Neural crest cell (in vitro differentiated cells): Measurements from ENCODE around the gene SVBP. TPM values are rescaled to one million over a fixed set of nuclear protein-coding genes. Genes with fewer than 3 reads are reported as not detected.

Source experiments
- DNase-seq: peaks from one replicate; pipeline ENCODE4 v3.0.0; 2021; ENCODE audit warnings: low read depth, mixed read lengths, low spot score
- H3K27ac Mint-ChIP-seq: one replicate; pipeline ENCODE4 v1.8.0; 2021; ENCODE audit warnings: mild to moderate bottlenecking, mixed read lengths; ENCODE audit not compliant: unreplicated experiment
- H3K27me3 Mint-ChIP-seq: 2 replicates; pipeline ENCODE4 v1.8.0; 2021; ENCODE audit warnings: low read depth, mild to moderate bottlenecking, mixed read lengths
- H3K36me3 Mint-ChIP-seq: 2 replicates; pipeline ENCODE4 v1.8.0; 2021; ENCODE audit warnings: low read depth, mild to moderate bottlenecking, mixed read lengths
- H3K4me1 Mint-ChIP-seq: 2 replicates; pipeline ENCODE4 v1.8.0; 2021; ENCODE audit warnings: mixed read lengths
- H3K4me3 Mint-ChIP-seq: one replicate; pipeline ENCODE4 v1.8.0; 2021; ENCODE audit warnings: mild to moderate bottlenecking, mixed read lengths
- H3K9me3 Mint-ChIP-seq: 2 replicates; pipeline ENCODE4 v1.8.0; 2021; ENCODE audit warnings: mixed read lengths
- total RNA-seq: library from RNA; stranded (reverse); gene quantifications from 2 replicates; pipeline ENCODE4 v1.2.1, GENCODE V29; 2021
- TF ChIP-seq, protein P1 (sequence below): fragments of 200-600 bp; sonication (generic); conservative IDR thresholded peaks from 2 replicates; pipeline ENCODE4 v1.5.0; 2021; ENCODE audit warnings: antibody characterized with exemption, mild to moderate bottlenecking

The SVBP gene
- total RNA-seq, 1 donor from 2014 or later: 46.5 TPM

DNA sequence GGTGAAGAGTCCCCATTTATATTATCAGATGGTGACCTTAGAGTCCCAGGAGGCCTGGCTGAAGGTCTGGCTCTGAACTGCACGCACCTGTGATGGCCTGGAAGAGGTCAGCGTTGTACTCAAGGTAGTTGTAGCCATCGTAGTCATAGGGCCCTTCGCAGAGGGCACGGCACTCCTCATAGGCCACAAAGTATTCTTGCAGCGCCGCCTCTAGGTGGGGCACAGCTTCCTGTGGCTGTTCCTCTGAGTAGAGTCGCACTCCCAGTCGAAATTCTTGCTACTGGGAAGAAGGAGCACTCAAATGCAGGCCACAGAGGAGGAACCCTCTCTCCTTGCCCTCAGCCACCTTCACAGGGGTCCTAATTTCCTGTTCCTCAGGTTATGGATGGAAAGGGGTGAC, 58.1 kb downstream of the SVBP start:
- DNase-seq: no peak
- no peaks in the 10 kb centered on the region for H3K27me3 Mint-ChIP-seq
- H3K4me1 Mint-ChIP-seq: peaks cover 8% of the 10 kb centered on the region
- no peaks in the 10 kb centered on the region for H3K9me3 Mint-ChIP-seq
- H3K36me3 Mint-ChIP-seq: peaks cover 18% of the 10 kb centered on the region
- TF ChIP-seq, protein P1, sequence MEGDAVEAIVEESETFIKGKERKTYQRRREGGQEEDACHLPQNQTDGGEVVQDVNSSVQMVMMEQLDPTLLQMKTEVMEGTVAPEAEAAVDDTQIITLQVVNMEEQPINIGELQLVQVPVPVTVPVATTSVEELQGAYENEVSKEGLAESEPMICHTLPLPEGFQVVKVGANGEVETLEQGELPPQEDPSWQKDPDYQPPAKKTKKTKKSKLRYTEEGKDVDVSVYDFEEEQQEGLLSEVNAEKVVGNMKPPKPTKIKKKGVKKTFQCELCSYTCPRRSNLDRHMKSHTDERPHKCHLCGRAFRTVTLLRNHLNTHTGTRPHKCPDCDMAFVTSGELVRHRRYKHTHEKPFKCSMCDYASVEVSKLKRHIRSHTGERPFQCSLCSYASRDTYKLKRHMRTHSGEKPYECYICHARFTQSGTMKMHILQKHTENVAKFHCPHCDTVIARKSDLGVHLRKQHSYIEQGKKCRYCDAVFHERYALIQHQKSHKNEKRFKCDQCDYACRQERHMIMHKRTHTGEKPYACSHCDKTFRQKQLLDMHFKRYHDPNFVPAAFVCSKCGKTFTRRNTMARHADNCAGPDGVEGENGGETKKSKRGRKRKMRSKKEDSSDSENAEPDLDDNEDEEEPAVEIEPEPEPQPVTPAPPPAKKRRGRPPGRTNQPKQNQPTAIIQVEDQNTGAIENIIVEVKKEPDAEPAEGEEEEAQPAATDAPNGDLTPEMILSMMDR: no peak
- no peak overlapping the region for H3K27ac Mint-ChIP-seq
- H3K4me3 Mint-ChIP-seq: no peak overlapping the region

DNA sequence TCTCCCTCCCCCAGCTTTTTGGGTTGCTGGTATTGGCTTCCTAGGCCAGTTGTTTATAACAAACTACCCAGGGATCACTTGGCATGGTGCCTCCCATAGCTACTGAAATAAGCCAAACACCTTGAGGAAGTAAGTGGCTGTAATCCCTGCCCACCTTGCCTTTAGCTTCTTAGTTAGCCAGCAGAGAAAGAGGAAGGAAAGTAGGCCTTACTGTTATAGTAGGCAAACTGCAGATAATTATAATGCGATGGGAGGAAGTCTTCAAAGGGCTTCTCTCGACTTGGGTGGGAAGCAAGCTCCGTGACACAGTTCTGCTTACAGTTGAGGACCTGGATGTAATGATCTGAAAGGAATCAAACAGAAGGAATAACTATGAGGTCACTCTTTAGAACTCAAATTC, 58.6 kb downstream of the SVBP start:
- H3K27me3 Mint-ChIP-seq: no peaks in the 10 kb centered on the region
- H3K4me1 Mint-ChIP-seq: peaks cover 8% of the 10 kb centered on the region
- no peak for DNase-seq
- TF ChIP-seq, protein P1: no peak
- no peaks in the 10 kb centered on the region for H3K9me3 Mint-ChIP-seq
- H3K4me3 Mint-ChIP-seq: no peak overlapping the region
- no peak overlapping the region for H3K27ac Mint-ChIP-seq
- peaks cover 22% of the 10 kb centered on the region for H3K36me3 Mint-ChIP-seq

DNA sequence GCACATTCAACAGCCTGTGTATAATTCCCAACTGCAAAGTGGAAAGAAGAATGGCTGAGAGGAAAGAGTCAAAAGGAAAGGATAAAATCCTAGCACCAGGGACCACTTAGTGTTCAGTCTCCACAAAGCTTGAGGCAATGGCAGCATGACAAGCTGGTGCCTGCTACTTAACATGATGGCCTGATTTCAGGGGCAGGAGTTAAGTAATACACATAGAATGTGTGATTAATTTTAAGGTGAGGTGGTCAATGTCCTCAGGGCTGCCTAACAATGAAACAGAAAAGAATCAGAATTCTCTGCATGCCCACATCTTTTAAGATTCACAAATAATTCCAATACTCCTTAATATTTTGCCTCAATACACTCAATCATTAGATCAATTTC, 59.3 kb downstream of the SVBP start:
- Mint-ChIP-seq H3K9me3 (no peaks in the 10 kb centered on the region), H3K4me1 (peaks cover 8% of the 10 kb centered on the region), H3K36me3 (peaks cover 28% of the 10 kb centered on the region), H3K27me3 (no peaks in the 10 kb centered on the region), H3K27ac (no peak overlapping the region), H3K4me3 (no peak overlapping the region)
- TF ChIP-seq, protein P1: no peak
- DNase-seq: no peak

Other genes starting within 250 kb of the SVBP start
- gene PPIH, start 159.0 kb downstream of the SVBP start, total RNA-seq: 69.2 and 75.2 TPM in 2 replicates
- 1,242 and 1,309 TPM in 2 replicates for gene YBX1, start 135.0 kb downstream of the SVBP start, total RNA-seq
- 0.14 and 0.19 TPM in 2 replicates for gene CLDN19, start 77.2 kb downstream of the SVBP start, total RNA-seq
- 77.2 and 88.6 TPM in 2 replicates for gene P3H1, start 50.4 kb downstream of the SVBP start, total RNA-seq
- 9.7 and 13.6 TPM in 2 replicates for gene C1orf50, start 50.1 kb downstream of the SVBP start, total RNA-seq
- 0.70 and 0.91 TPM in 2 replicates for gene TMEM269, start 32.4 kb downstream of the SVBP start, total RNA-seq
- gene ERMAP, start 275 bp downstream of the SVBP start, total RNA-seq: 7.1 and 8.8 TPM in 2 replicates
- gene ZNF691, start 29.2 kb upstream of the SVBP start, total RNA-seq: 19.1 TPM in 2 replicates
- 254 and 265 TPM in 2 replicates for gene SLC2A1, start 141.5 kb upstream of the SVBP start, total RNA-seq